NOMO-1 treated with dmso at 0.1 percent for 144 hours (cell line): ENCODE measurements around the gene AFAP1L1.

ENCODE experiments used
- DNase-seq: peaks from one replicate; lab custom pipeline; 2025; ENCODE audit not compliant: unreplicated experiment; lab: John Stamatoyannopoulos, UW

Gene AFAP1L1

DNA sequence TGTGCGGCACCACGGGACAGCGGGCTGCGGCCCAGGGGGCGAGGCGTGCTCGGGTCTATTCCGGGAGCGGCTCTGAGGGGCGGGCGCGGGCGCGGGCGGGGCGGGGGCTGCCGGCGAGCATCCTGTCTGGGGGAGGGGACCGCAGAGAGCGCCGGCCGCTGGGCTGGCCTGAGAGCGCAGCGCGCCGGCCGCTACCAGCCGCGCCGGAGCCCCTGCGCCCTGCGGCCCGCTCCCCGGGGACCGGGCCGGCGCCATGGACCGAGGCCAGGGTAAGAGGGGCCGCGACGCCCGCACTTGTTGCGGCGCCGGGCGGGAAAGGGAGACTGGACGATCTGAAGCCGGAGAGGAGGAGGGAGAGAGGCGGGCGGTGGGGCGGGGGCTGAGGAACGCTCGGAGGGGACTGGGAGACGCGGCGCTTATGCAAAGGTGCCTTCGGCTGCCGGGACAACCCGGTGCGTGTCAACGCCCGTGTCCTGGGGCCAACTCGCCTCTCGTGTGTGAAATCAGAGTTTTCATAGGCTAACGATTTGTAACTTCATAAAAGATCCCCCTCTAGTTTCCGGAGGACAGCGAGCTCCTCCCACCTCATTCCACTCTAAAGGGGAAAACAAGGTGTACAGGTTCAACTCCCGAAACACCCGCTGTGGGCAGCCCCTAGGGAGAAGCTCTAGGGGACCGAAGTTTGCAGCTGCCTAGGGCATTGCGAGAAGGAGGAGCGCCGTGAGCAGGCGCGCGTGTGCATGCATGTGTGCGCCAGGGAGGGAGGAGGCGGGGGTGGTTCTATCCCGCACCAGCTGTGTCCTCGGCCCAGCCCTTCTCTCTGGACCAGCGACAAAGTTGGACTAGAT, at the start of gene AFAP1L1:
AFAP1L1 (plus strand) TSS at position 144 of the 848 bp plus-strand sequence; CDS start at position 254, 110 bp downstream.
- no peak for DNase-seq

DNA sequence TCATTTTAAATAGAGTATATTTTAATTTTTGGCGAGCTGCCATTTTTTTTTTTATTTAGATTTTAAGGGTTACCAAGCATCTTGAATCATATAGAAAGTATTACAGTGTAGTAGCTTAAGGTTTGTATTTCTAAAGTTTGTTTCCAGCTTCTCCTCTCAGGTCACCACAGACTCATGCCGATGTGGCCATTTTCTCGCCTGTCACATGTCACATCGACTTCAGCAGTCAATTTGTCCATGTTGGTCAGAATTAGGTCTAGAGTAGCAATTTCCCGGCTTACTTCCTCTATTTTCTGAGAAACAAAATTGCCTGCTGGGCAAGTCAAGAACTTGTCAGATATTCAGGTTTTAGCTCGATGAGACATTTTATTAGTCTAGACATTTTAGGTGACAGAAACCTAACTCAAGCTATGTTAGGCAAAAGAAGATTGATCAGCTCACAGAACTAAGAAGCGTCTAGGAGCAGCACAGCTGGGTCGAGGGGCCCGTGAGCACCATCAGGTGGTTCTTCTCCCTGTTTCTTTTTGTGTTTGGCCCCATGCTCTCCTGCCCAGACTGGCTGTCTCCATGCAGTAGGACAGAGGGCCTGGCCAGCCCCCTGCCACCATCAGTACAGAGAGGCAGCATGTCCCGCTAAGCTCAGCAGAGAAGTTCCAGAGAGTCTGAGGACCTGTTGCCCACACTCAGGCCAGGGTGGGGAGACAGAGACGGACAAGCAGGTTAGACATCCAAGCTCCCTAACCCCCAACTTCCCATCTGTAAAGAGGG, 48.4 kb upstream of the AFAP1L1 start:
- DNase-seq: peak; percentile 76

- no peak for DNase-seq
Observed at GRCh38 chr5:149224282-149224681, 47.4 kb upstream of the AFAP1L1 start.

GRCh38 chr5:149227168-149227826, 44.4 kb upstream of the AFAP1L1 start:
- no peak for DNase-seq

GRCh38 chr5:149228618-149229297, 42.9 kb upstream of the AFAP1L1 start:
- peak; percentile 17 for DNase-seq

GRCh38 chr5:149229298-149229937, 42.2 kb upstream of the AFAP1L1 start:
- DNase-seq: no peak

GRCh38 chr5:149235841-149236240, 35.8 kb upstream of the AFAP1L1 start:
- DNase-seq: no peak

DNA sequence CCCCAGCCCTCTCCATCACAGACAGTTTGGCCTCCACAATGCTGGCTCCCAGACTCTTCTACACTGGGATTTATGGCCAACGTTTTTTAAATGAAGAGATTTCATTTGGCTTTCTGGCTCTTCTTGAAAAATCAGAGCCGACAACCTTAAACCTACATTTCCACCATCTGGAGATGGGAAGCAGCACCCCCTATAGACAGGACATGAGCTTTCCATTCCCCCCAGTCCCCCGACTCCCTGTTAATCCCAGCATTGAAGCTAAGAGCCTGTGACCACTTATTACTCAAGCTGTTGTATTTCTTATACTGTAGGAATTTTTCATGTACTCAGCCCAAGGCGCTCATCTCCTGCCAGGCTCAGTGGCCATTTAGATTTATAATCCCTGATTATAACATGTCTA, 34.0 kb upstream of the AFAP1L1 start:
- DNase-seq: no peak

DNA sequence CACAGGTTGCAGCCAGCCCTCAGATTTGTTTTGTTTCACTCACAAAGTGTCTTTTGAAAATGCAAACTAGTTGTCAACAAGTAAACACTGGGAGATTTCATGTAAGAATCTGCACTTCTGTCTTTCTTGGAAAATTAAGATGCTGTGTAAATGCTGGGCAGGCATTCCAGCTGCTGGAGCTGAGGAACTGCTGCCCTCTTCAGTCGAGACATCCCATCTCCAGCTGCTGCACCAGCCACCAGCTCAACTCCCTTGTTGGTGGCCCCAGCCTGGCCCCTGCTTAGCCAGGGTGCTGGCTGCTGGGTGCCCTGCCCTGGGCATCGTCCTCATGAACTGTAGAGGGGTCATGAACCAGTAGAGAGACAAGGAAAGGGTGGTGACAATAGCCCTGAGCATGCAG, 33.1 kb upstream of the AFAP1L1 start:
- no peak for DNase-seq

DNA sequence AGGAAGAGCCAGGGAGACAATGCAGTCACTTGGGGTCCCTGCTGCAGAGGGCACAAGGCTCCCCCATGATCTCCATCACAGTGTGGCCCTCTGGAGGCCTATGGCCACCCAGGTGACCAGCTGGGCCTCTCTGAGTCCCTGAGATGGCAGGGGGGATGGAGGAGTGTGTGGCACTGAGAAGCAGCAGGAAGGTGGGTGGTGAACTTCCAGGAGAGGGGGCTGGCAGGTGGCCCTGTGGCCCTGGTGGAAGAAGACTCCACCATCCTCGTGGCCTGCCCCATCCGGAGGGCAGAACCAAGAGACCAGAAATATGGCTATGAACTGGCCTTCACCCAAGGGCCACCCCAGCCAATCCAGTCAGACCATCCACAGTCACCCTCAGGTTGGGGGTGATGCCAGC, 31.7 kb upstream of the AFAP1L1 start:
- no peak for DNase-seq

DNA sequence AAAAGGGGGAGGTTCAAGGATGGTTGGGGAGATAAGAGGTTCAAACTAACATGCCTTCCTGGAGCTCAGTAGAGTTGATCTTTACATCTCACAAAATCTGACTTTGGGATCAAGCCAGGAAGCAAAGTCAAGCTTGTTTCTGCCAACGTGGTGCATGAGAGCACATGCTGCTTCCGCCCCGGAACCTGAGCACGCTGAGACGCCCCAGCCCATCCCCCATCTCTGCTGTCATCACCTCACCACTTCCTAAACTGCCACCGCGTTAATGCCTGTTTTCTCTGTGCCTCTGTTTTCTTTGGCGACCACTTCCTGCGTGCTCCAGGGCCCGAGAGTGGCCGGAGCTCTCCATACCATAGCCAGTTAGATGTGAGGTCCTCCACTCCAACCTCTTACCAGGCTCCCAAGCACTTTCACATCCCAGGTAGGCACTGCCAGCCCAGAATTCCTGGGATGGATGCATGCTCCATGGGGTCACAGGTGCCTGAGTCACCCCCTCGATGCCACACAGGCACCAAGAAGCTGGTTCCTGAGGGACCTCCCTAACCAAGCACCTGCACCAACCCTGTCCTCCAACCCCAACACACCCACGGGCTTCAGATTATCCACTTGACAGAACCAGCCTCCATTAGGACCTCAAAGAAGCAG, 31.2 kb upstream of the AFAP1L1 start:
- DNase-seq: no peak

GRCh38 chr5:149242339-149242738, 29.3 kb upstream of the AFAP1L1 start:
- no peak for DNase-seq

- no peak for DNase-seq
Observed at GRCh38 chr5:149246906-149247305, 24.8 kb upstream of the AFAP1L1 start.

DNA sequence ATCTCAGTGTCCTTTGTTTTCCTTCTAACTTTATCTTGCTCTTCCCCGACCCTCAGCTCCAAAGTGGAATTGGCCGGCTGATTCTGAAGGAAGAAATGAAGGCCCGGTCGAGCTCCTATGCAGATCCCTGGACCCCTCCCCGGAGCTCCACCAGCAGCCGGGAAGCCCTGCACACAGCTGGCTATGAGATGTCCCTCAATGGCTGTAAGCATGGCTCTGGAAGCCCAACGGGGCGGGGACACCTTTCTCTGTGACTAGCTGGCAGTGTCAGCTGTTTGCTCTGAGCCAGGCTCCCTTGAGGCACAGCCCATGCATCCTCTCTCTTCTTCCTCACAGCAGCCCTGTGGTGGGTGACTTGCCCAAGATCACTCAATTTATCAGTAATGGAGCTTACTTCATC, 23.9 kb upstream of the AFAP1L1 start:
- no peak for DNase-seq

DNA sequence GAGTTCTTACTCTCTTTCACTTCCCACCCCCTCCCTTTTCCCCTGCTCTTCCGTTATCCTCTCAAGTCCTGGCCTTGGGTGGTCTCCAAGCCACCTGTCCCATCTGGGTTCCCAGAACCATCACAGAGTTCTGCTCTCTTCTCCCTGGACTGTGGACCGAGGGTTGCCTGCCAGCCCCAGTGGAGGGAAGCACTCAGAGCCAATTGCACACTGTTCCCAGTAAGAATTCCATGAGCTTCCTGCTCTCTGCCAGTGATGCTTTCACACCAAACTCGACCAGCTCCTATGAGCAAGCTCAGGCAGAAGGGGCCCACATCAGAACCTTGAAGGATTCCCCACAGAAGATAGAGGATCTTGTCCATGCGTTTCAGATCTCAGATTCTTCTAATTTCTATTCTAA, 20.1 kb upstream of the AFAP1L1 start:
- DNase-seq: no peak

DNA sequence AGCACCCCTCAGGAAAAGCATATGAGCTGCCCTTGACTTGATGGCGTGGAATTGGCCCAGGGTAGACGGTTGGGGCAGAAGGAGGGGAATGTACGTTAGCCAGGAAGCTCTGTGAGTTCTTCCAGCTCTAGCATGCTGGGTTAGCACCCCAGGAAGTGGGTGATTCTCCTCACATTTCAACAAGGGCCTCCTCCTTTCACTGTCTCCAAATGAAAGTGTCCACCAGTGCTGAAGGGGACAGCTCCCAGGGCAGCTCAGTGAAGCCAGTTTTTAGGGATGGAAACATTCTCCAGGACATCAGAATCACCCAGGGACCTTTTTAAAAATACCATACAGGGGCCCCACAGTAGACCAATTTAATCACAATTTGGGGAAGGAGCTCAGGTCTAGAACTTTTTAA, 17.2 kb upstream of the AFAP1L1 start:
- no peak for DNase-seq

DNA sequence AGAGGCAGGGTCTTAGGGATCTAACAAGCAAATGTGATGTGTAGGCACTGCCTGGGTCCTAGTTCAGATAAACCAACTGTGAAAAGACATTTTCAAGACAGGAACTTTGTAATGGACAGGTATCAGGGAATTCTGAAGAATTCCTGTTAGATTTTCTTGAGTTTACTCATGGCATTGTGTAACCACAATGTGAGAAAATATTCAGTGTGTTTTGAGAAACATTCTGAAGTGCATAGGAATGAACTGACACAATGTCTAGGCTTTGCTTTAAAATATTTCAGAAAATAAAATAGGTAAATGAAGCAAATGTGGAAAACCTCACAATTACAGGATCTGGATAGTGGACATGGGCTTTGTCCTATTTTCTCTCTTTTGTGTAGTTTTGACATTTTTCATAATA, 15.2 kb upstream of the AFAP1L1 start:
- DNase-seq: no peak

DNA sequence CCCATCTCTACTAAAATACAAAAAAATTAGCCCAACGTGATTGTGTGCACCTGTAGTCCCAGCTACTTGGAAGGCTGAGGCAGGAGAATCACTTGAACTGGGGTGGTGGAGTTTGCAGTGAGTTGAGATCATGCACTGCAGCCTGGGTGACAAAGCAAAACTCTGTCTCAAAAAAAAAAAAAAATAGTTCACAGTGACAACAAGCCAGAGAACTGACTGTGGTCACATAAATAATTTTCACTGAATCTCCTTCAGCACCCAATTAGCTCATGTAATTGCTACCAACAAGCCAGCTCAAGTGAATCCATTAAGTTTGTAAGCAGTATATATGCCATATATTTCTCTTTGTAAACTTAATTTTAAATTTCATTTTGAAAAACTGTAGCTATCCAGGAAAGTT, 14.5 kb upstream of the AFAP1L1 start:
- no peak for DNase-seq

DNA sequence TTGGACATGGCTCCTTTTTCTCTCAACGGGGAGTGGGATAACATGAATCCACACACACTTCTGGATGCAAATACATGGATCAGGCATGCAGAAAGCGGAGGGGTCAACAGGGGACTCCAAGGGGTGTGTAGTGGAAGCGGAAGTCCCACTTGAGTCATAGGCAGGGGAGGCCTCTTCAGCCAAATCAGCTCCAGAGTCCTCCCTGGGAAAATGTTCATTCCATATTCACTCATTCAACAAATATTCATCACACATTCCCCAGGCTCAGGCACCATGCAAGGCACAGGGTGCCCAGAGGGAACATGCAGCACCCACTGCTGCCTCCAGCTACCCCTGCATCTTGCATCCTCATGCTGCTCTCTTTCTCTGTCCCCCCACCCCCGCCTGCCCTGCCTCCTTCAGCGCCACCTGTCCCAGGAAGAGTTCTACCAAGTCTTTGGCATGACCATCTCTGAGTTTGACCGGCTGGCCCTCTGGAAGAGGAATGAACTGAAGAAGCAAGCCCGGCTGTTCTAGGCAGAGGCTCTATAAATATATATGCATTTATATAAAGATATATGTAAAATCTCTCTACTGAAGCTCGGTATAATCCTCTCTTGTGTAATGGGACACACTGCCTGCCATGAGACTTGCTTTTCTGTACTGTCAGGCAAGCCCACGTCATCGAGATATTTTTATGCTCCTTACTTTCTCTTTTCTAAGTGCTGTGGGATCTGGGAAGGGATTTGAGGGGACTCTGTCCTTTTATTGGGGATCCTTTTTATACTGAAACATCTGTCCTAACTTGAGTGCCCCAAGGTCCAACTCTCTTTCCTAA, 13.6 kb upstream of the AFAP1L1 start:
- no peak for DNase-seq
